Chondrocyte (in vitro differentiated cells): ENCODE measurements around the gene WWTR1. TPM values are rescaled to one million over a fixed set of nuclear protein-coding genes. Genes with fewer than 3 reads are reported as not detected.

Experiments
- DNase-seq: peaks from one replicate; pipeline ENCODE4 v3.0.0; 2021; ENCODE audit warnings: mixed read lengths, low spot score
- H3K27ac Mint-ChIP-seq: one replicate; pipeline ENCODE4 v1.8.0; 2021; ENCODE audit warnings: mild to moderate bottlenecking, moderate library complexity, mixed read lengths; ENCODE audit not compliant: unreplicated experiment
- H3K27me3 Mint-ChIP-seq: 2 replicates; pipeline ENCODE4 v1.8.0; 2021; ENCODE audit warnings: low read depth, mixed read lengths
- H3K36me3 Mint-ChIP-seq: 2 replicates; pipeline ENCODE4 v1.8.0; 2021; ENCODE audit warnings: low read depth, mixed read lengths
- H3K4me1 Mint-ChIP-seq: 2 replicates; pipeline ENCODE4 v1.8.0; 2021; ENCODE audit warnings: low read depth, mild to moderate bottlenecking, mixed read lengths
- H3K4me3 Mint-ChIP-seq: one replicate; pipeline ENCODE4 v1.8.0; 2021; ENCODE audit warnings: mild to moderate bottlenecking, moderate library complexity, mixed read lengths; ENCODE audit not compliant: unreplicated experiment
- H3K9me3 Mint-ChIP-seq: 2 replicates; pipeline ENCODE4 v1.8.0; 2021; ENCODE audit warnings: low read depth, mixed read lengths
- total RNA-seq: library from RNA; stranded (reverse); gene quantifications from 3 replicates; pipeline ENCODE4 v1.2.1, GENCODE V29; 2021
- TF ChIP-seq, protein P1 (sequence below): fragments of 200-600 bp; sonication (generic); IDR thresholded peaks from 2 replicates; pipeline ENCODE4 v1.5.0; 2021; ENCODE audit warnings: antibody characterized with exemption, mild to moderate bottlenecking, moderate library complexity

The WWTR1 gene
- total RNA-seq, 1 donor from 2014 or later: 107 TPM

DNA sequence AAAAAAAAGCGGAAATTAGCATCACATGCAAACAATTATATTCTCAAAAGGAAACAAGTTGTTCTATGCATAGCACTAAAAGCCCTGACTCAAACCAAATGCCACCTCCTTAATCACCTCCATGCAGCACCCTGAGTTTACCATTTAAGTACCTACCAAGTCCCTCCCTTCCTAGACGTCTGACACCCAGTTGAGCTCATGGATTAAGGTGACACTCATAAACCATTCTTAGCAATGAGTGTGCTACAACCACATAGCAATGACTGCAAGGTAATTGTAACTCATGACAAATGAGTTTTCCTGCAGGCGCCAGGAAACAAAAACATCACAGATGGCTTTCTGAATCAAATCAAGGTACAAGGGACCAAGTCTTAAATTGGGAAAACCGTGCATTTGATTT lies 32.0 kb downstream of the WWTR1 start:
- no peak overlapping the region for H3K4me3 Mint-ChIP-seq
- no peaks in the 10 kb centered on the region for H3K36me3 Mint-ChIP-seq
- no peaks in the 10 kb centered on the region for H3K9me3 Mint-ChIP-seq
- H3K27ac Mint-ChIP-seq: peak overlapping the region; percentile 46
- TF ChIP-seq, protein P1, sequence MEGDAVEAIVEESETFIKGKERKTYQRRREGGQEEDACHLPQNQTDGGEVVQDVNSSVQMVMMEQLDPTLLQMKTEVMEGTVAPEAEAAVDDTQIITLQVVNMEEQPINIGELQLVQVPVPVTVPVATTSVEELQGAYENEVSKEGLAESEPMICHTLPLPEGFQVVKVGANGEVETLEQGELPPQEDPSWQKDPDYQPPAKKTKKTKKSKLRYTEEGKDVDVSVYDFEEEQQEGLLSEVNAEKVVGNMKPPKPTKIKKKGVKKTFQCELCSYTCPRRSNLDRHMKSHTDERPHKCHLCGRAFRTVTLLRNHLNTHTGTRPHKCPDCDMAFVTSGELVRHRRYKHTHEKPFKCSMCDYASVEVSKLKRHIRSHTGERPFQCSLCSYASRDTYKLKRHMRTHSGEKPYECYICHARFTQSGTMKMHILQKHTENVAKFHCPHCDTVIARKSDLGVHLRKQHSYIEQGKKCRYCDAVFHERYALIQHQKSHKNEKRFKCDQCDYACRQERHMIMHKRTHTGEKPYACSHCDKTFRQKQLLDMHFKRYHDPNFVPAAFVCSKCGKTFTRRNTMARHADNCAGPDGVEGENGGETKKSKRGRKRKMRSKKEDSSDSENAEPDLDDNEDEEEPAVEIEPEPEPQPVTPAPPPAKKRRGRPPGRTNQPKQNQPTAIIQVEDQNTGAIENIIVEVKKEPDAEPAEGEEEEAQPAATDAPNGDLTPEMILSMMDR: no peak
- H3K27me3 Mint-ChIP-seq: no peaks in the 10 kb centered on the region
- peaks cover 77% of the 10 kb centered on the region for H3K4me1 Mint-ChIP-seq
- no peak for DNase-seq

DNA sequence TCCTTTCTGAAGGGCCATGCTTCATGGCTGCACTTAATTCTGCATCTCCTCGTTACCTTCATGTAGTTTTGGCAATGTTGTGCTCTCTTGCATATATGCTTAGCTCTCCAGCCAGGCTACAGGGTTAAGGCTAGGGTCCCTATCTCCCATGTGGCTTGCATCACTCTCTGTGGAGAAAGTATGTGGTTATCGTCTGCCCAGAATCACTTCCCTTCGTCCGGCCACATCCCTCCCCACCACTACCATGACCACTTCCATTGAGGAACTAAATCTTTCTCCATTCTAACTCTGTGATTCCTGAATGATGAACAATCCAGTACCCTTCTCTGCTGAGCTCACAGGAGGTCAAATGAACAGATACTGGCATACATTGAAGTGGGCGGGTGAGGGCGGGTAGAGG lies 34.0 kb downstream of the WWTR1 start:
- Mint-ChIP-seq H3K36me3 (no peaks in the 10 kb centered on the region), H3K9me3 (peaks cover 3% of the 10 kb centered on the region), H3K27ac (peak overlapping the region; percentile 59), H3K4me3 (no peak overlapping the region), H3K27me3 (no peaks in the 10 kb centered on the region), H3K4me1 (peaks cover 79% of the 10 kb centered on the region)
- TF ChIP-seq, protein P1: no peak
- no peak for DNase-seq

DNA sequence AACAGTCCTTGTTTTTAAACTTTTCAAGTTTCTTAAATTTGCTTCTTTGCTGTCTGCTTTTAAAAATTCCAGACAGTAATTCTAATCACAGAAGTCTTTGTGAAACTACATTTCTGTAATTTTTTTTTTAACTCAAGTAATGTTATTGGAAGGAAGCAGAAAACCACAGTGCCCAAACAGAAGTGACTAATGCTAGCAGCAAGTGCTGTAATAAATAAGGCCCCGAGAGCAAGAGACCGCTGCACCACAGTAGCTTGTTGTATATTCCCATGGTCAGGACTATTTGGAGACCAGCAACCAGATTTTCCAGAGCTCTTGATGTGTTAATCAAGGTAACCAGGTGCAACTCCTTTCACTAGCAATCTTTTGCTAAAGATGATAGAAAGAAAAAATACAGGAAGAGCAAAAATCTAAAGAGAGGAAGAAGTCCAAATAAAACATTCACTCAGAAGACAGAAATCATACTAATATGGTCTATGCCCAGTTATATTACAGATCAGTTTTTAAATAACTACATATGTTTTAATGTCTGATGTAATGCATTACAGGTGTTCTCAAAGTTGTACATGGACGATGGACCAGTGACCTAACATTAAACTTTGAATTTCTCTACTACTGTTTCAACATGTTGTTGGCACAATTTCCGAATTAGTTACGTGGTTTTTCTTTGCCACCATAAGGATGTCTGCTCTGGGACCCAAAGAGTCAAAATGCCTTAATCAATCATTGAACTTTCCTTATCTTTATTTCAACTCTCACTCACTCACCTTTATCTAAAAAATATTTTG lies 36.4 kb downstream of the WWTR1 start:
- Mint-ChIP-seq H3K36me3 (no peaks in the 10 kb centered on the region), H3K27ac (peak overlapping the region; percentile 99), H3K9me3 (peaks cover 3% of the 10 kb centered on the region), H3K27me3 (no peaks in the 10 kb centered on the region), H3K4me1 (peaks cover 89% of the 10 kb centered on the region), H3K4me3 (no peak overlapping the region)
- TF ChIP-seq, protein P1: no peak
- DNase-seq: no peak

DNA sequence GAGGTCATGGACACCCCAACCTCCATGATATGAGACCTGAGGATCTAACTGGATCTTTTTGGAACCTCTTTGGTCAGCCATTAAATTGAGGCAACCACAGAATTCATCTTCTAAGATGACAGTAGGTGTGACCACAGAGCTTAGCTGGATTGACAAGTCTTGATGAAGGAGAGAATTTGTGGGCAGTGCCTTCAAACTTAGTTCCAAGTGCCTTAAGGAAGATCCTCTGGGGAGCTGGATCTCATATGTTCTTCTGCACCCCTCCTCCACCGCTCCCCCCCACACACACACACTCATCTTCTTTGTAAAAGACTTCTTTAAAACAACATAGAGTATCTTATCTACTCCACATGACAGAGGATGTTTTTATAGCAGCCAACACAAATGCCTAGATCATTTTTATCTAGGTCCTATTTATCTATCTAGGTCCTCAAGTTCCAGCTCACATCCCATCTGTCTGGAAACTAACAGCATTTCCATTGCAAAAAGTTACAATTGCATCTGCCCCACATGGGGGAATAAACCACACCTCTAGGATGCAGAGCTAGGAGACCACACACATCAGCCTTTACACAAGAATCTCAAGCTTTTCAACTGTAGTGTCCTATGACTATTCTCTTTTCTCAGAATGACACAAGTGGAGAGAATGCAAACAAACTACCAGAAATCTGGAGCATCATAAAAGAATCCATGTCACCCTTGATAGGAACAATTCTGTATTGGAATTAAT lies 37.4 kb downstream of the WWTR1 start:
- Mint-ChIP-seq H3K27me3 (no peaks in the 10 kb centered on the region), H3K9me3 (peaks cover 3% of the 10 kb centered on the region), H3K36me3 (no peaks in the 10 kb centered on the region), H3K4me3 (no peak overlapping the region), H3K27ac (peak overlapping the region; percentile 99), H3K4me1 (peaks cover 90% of the 10 kb centered on the region)
- no peak for DNase-seq
- TF ChIP-seq, protein P1: no peak

DNA sequence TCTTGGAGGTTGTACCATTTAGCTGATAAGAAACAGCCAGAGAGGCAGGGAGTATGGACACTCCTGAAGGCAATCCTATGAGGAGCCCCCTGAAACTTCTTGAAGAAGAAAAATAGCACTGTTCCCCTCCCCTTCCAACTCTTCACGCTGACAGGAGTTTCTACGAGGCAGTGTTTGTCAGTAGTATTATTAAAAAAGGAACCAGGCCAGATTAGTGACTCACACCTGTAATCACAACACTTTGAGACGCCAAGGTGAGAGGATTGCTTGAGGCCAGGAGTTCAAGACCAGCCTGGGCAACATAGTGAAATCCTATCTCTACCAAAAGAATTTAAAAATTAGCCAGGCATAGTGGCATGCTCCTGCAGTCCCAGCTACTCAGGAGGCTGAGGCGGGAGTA lies 38.7 kb downstream of the WWTR1 start:
- peak overlapping the region; percentile 99 for H3K27ac Mint-ChIP-seq

More for the DNA sequence above, 38.7 kb downstream of the WWTR1 start:
- Mint-ChIP-seq H3K4me3 (no peak overlapping the region), H3K27me3 (no peaks in the 10 kb centered on the region), H3K4me1 (peaks cover 93% of the 10 kb centered on the region), H3K36me3 (no peaks in the 10 kb centered on the region), H3K9me3 (peaks cover 3% of the 10 kb centered on the region)
- TF ChIP-seq, protein P1: no peak
- DNase-seq: no peak
